Glutamatergic neuron (in vitro differentiated cells): ENCODE data around the gene DLL1. TPM values are rescaled to one million over a fixed set of nuclear protein-coding genes. Genes with fewer than 3 reads are reported as not detected.

Source experiments
- DNase-seq: peaks from one replicate; pipeline ENCODE4 v3.0.0; 2022
- H3K27ac Mint-ChIP-seq: one replicate; pipeline ENCODE4 v1.8.0; 2020; ENCODE audit warnings: mild to moderate bottlenecking, mixed read lengths, inconsistent platforms; ENCODE audit not compliant: unreplicated experiment
- H3K27me3 Mint-ChIP-seq: one replicate; pipeline ENCODE4 v1.8.0; 2020; ENCODE audit warnings: mild to moderate bottlenecking, moderate library complexity, mixed read lengths, inconsistent platforms; ENCODE audit not compliant: unreplicated experiment
- H3K36me3 Mint-ChIP-seq: one replicate; pipeline ENCODE4 v1.8.0; 2020; ENCODE audit warnings: mild to moderate bottlenecking, mixed read lengths, inconsistent platforms; ENCODE audit not compliant: unreplicated experiment
- H3K4me1 Mint-ChIP-seq: one replicate; pipeline ENCODE4 v1.8.0; 2020; ENCODE audit warnings: mild to moderate bottlenecking, low read depth, mixed read lengths, inconsistent platforms; ENCODE audit not compliant: unreplicated experiment
- H3K4me3 Mint-ChIP-seq: one replicate; pipeline ENCODE4 v1.8.0; 2020; ENCODE audit warnings: mild to moderate bottlenecking, mixed read lengths, inconsistent platforms; ENCODE audit not compliant: unreplicated experiment
- H3K9me3 Mint-ChIP-seq: one replicate; pipeline ENCODE4 v1.8.0; 2020; ENCODE audit warnings: mild to moderate bottlenecking, moderate library complexity, mixed read lengths, inconsistent platforms; ENCODE audit not compliant: unreplicated experiment
- total RNA-seq: library from RNA; stranded (reverse); fragmentation: NEBNext Ultra II Directional; extraction: Animal tissue kit (Norgen Biotek cat#: 25700); gene quantifications from one replicate; pipeline ENCODE4 v1.2.1, GENCODE V29; 2021; ENCODE audit not compliant: unreplicated experiment
- TF ChIP-seq, protein P1 (sequence below): fragments of 200-600 bp; sonication (generic); IDR thresholded peaks from one replicate; pipeline ENCODE4 v1.5.0; 2021; ENCODE audit not compliant: partially characterized antibody, unreplicated experiment

DLL1 gene
- total RNA-seq, 1 donor from 2014 or later: 34.3 TPM

DNA sequence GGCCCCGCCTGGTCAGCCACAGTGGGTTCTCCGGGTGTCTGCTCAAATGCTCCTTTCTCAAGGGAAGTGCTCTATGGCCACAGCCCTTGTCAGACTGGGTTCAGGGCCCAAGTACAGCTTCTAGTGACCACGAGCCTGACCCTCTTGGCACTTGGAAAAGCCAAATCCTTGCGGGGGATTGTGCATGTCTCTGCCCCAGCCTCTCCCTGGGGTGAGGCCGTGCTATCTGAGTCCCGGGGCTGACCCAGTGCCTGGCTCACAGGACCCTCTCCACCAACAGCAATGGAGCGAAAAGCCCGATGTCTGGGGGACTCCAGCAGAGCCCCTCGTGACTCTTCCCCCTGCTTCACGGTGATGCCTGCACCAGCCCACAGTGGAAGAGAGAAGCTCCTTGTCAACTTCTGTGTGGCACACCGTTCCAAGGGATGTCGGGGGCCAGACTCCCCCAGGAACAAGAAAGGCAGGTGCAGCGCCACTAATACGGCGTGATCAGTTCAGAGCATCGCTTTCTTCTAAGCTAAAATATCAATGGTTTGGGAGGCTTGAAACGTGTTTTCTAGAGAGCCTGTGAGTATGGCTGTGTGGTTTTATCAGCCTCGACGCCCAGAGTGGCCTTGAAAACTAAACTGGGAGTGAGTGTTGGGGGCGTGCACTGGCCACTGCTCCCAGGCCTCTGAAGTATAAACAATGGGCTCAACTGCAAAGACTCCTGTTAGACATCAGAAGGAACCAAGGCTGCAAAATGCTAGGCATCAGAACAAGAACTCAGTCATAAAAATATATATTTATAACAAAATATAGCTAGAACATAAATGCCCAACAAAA, 51.9 kb downstream of the DLL1 start:
- Mint-ChIP-seq H3K27me3 (peaks cover 13% of the 10 kb centered on the region), H3K4me3 (no peak overlapping the region), H3K36me3 (no peaks in the 10 kb centered on the region), H3K27ac (no peak overlapping the region), H3K4me1 (peaks cover 34% of the 10 kb centered on the region), H3K9me3 (peaks cover 11% of the 10 kb centered on the region)
- DNase-seq: no peak
- TF ChIP-seq, protein P1, sequence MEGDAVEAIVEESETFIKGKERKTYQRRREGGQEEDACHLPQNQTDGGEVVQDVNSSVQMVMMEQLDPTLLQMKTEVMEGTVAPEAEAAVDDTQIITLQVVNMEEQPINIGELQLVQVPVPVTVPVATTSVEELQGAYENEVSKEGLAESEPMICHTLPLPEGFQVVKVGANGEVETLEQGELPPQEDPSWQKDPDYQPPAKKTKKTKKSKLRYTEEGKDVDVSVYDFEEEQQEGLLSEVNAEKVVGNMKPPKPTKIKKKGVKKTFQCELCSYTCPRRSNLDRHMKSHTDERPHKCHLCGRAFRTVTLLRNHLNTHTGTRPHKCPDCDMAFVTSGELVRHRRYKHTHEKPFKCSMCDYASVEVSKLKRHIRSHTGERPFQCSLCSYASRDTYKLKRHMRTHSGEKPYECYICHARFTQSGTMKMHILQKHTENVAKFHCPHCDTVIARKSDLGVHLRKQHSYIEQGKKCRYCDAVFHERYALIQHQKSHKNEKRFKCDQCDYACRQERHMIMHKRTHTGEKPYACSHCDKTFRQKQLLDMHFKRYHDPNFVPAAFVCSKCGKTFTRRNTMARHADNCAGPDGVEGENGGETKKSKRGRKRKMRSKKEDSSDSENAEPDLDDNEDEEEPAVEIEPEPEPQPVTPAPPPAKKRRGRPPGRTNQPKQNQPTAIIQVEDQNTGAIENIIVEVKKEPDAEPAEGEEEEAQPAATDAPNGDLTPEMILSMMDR: no peak

DNA sequence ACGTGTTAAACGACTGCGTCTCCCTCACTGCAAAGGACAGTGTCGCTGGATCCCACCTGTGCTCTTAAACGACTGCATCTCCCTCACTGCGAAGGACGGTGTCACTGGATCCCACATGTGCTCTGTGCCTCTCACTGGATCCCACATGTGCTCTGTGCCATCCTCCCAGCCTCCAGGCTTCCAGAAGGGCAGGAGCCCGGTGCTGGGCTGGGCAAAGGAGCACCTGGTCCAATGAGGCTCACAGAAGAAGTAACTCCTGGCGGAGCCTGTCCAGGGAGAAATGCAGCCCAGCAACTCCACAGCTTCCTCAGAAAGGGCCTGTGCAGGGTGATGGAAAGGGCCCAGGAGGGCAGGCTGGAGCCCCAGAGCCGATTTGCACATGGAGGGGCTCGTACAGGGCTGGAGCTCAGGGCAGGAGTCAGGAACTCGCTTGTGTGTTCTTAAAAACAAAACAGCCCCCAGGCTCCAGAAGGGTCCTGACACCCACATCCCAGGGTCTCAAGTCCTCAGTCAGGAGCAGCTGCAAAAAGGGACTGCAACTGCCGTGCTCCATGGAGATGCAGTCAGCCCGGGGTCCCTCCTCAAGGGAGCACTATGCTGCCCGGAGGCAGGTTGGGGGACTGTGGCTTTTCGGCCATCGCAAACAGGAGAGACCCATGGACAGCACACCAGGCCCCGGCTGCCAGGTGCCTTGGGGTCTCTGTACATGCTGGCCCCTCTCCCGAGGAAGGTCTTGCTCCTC, 52.7 kb downstream of the DLL1 start:
- TF ChIP-seq, protein P1: no peak
- no peak for DNase-seq
- Mint-ChIP-seq H3K9me3 (peaks cover 4% of the 10 kb centered on the region), H3K27me3 (peaks cover 9% of the 10 kb centered on the region), H3K4me3 (no peak overlapping the region), H3K36me3 (no peaks in the 10 kb centered on the region), H3K27ac (no peak overlapping the region), H3K4me1 (peaks cover 30% of the 10 kb centered on the region)

DNA sequence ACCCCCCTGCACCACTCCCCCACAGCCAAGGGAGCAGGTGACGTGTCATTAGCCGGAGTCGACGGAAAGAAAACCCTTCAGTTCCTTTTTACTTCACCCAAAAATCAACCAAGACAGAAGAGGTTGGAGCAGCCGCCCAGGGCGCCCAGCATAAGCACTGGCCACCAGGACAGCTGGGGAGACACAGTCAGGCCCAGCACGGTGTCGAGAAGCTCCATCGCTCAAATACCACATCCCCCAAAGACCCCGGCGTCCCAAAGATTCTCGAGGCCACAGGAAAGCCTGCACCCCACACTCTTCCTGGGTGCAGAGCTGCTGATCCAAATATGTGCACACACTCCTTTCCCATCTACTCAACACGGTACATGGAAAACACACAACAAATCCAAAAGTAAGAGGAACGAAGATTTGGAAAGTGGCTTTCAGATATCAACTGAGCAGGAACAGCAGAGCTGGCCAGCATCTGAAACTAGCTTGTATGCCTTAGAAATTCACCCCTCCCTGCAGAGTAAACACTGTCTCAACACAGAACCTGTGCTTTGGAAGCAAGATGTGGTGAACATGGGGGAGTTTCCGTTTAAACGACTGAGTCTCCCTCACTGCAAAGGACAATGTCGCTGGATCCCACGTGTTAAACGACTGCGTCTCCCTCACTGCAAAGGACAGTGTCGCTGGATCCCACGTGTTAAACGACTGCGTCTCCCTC, 54.6 kb downstream of the DLL1 start:
- TF ChIP-seq, protein P1: no peak
- Mint-ChIP-seq H3K9me3 (peaks cover 3% of the 10 kb centered on the region), H3K4me1 (peaks cover 35% of the 10 kb centered on the region), H3K27ac (peak overlapping the region; percentile 48), H3K36me3 (no peaks in the 10 kb centered on the region), H3K4me3 (no peak overlapping the region), H3K27me3 (peaks cover 7% of the 10 kb centered on the region)
- no peak for DNase-seq

DNA sequence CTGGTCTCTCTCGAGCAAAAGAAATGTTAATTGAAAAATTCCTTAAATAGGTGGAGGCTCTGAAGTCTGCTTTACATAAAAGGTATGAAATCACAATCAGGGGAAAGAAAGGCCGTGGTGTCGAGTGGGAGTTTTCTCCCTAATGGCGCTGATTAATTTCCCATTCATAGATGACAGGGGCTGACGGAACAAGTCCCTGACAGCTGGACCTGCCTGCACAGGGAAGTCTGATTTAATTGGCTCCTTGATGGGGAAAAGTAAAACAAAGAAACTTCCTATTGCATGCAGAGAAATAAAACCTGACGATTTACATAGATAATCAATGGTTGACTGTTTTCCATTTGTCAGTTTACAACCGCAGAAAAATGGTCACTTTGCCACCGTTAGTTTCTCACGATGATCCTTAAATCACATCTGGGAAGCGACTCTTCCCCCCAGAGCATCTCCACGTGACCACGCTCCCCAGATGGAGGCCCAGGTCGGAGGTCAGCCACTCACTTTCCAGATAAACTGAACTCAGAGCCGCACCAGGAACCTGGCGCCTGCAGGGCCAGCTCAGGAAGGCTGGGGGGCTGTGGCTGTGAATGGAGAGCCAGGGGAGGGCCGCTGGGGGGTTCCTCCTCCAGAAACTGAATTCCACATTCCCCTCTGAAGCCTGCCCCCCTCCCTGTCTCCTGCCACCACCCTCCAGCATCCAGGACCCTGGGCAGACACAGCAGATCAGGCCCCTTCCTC, 55.3 kb downstream of the DLL1 start:
- Mint-ChIP-seq H3K4me1 (peaks cover 41% of the 10 kb centered on the region), H3K36me3 (no peaks in the 10 kb centered on the region), H3K9me3 (peaks cover 7% of the 10 kb centered on the region), H3K27ac (peak overlapping the region; percentile 69), H3K27me3 (peaks cover 7% of the 10 kb centered on the region), H3K4me3 (no peak overlapping the region)
- no peak for DNase-seq
- TF ChIP-seq, protein P1: no peak
